ENCODE data around the gene CENPN. TPM values are rescaled to one million over a fixed set of nuclear protein-coding genes. Genes with fewer than 3 reads are reported as not detected.

The CENPN gene
- total RNA-seq, 1 donor from 2014 or later, result 66.3 TPM

- Mint-ChIP-seq H3K4me1 (peaks cover 40% of the 10 kb centered on the region), H3K27ac (ENCODE audit: unreplicated experiment) (no peak overlapping the region)
- no peak for TF ChIP-seq CTCF (conservative IDR thresholded peaks at IDR 0.05)
Measured at GRCh38 chr16:81003064-81003463, 4.0 kb upstream of the CENPN start.

GRCh38 chr16:81003610-81004460 lies 3.2 kb upstream of the CENPN start:
- peaks cover 48% of the 10 kb centered on the region for H3K4me1 Mint-ChIP-seq
- H3K27ac Mint-ChIP-seq (ENCODE audit: unreplicated experiment), result no peak overlapping the region
- no peak for TF ChIP-seq CTCF (conservative IDR thresholded peaks at IDR 0.05)
- peaks cover 7% of the 10 kb centered on the region for H3K9me3 Mint-ChIP-seq
- peak overlapping the region; percentile 18 for H3K4me3 Mint-ChIP-seq
- peaks cover 14% of the 10 kb centered on the region for H3K36me3 Mint-ChIP-seq (ENCODE audit: low read depth)
- H3K27me3 Mint-ChIP-seq (ENCODE audit: low read depth), result peaks cover 3% of the 10 kb centered on the region
- no peak for DNase-seq (ENCODE audit: low read depth, low spot score)

More at GRCh38 chr16:81003064-81003463, 4.0 kb upstream of the CENPN start:
- peaks cover 3% of the 10 kb centered on the region for H3K27me3 Mint-ChIP-seq (ENCODE audit: low read depth)
- peaks cover 14% of the 10 kb centered on the region for H3K9me3 Mint-ChIP-seq
- peaks cover 16% of the 10 kb centered on the region for H3K36me3 Mint-ChIP-seq (ENCODE audit: low read depth)
- DNase-seq (ENCODE audit: low read depth, low spot score), result no peak
- H3K4me3 Mint-ChIP-seq, result peak overlapping the region; percentile 18

GRCh38 chr16:81004646-81005353 lies 2.2 kb upstream of the CENPN start:
- Mint-ChIP-seq H3K4me1 (peaks cover 56% of the 10 kb centered on the region), H3K4me3 (peak overlapping the region; percentile 85), H3K27me3 (ENCODE audit: low read depth) (peaks cover 3% of the 10 kb centered on the region), H3K36me3 (ENCODE audit: low read depth) (peaks cover 7% of the 10 kb centered on the region), H3K9me3 (no peaks in the 10 kb centered on the region), H3K27ac (ENCODE audit: unreplicated experiment) (no peak overlapping the region)
- no peak for DNase-seq (ENCODE audit: low read depth, low spot score)
- peak; percentile 78 for TF ChIP-seq CTCF (conservative IDR thresholded peaks at IDR 0.05)

- TF ChIP-seq CTCF (conservative IDR thresholded peaks at IDR 0.05), result no peak
- no peak for DNase-seq (ENCODE audit: low read depth, low spot score)
- Mint-ChIP-seq H3K27ac (ENCODE audit: unreplicated experiment) (peak overlapping the region; percentile 100), H3K36me3 (ENCODE audit: low read depth) (peaks cover 4% of the 10 kb centered on the region), H3K4me3 (peak overlapping the region; percentile 97), H3K9me3 (no peaks in the 10 kb centered on the region), H3K27me3 (ENCODE audit: low read depth) (peaks cover 3% of the 10 kb centered on the region), H3K4me1 (peaks cover 58% of the 10 kb centered on the region)
Measured at GRCh38 chr16:81005610-81006161, 1.3 kb upstream of the CENPN start.

GRCh38 chr16:81006211-81006812 lies 702 bp upstream of the CENPN start:
- Mint-ChIP-seq H3K27ac (ENCODE audit: unreplicated experiment) (peak overlapping the region; percentile 100), H3K36me3 (ENCODE audit: low read depth) (peaks cover 3% of the 10 kb centered on the region), H3K4me3 (peak overlapping the region; percentile 97), H3K4me1 (peaks cover 63% of the 10 kb centered on the region), H3K9me3 (no peaks in the 10 kb centered on the region), H3K27me3 (ENCODE audit: low read depth) (peaks cover 3% of the 10 kb centered on the region)
- no peak for TF ChIP-seq CTCF (conservative IDR thresholded peaks at IDR 0.05)
- DNase-seq (ENCODE audit: low read depth, low spot score), result no peak
